LNCAP (cell line): ENCODE measurements around the gene PRRG4.

Experiments
- CTCF ChIP-seq: fragments of 450-650 bp; IDR thresholded peaks from 2 replicates; pipeline ENCODE4 v1.5.1; 2017; ENCODE audit warnings: mild to moderate bottlenecking

The PRRG4 gene

GRCh38 chr11:32836946-32837345 is 7.2 kb downstream of the PRRG4 start:
- no peak for TF ChIP-seq CTCF

GRCh38 chr11:32838505-32839274 is 9.0 kb downstream of the PRRG4 start:
- TF ChIP-seq CTCF: no peak

GRCh38 chr11:32839308-32839707 is 9.6 kb downstream of the PRRG4 start:
- TF ChIP-seq CTCF: no peak

GRCh38 chr11:32840587-32840986 is 10.9 kb downstream of the PRRG4 start:
- no peak for TF ChIP-seq CTCF

GRCh38 chr11:32843544-32843943 is 13.8 kb downstream of the PRRG4 start:
- TF ChIP-seq CTCF: no peak

GRCh38 chr11:32847511-32847910 is 17.8 kb downstream of the PRRG4 start:
- no peak for TF ChIP-seq CTCF

- TF ChIP-seq CTCF: no peak
Measured at GRCh38 chr11:32849761-32850160, 20.0 kb downstream of the PRRG4 start.

GRCh38 chr11:32851251-32851650 is 21.5 kb downstream of the PRRG4 start:
- no peak for TF ChIP-seq CTCF
